H9 (cell line): ENCODE results near the gene AGBL4. TPM values are rescaled to one million over a fixed set of nuclear protein-coding genes. Genes with fewer than 3 reads are reported as not detected.

Source experiments
- DNase-seq: peaks from one replicate; pipeline ENCODE4 v3.0.0-alpha.2; 2017
- H2AFZ ChIP-seq: one replicate; pipeline ENCODE4 v1.6.1; 2013; ENCODE audit warnings: mild to moderate bottlenecking, low read length, control low read depth, moderate library complexity
- H2AK5ac ChIP-seq: 2 replicates; pipeline ENCODE4 v1.6.1; 2013; ENCODE audit warnings: low read length, control low read depth, mixed read lengths; ENCODE audit not compliant: insufficient read length
- H2BK120ac ChIP-seq: one replicate; pipeline ENCODE4 v1.6.1; 2013; ENCODE audit warnings: low read depth, mild to moderate bottlenecking, low read length, control low read depth, inconsistent platforms; ENCODE audit not compliant: poor library complexity, severe bottlenecking
- H2BK12ac ChIP-seq: 2 replicates; pipeline ENCODE4 v1.6.1; 2013; ENCODE audit warnings: low read length, control low read depth, mixed read lengths, low read depth; ENCODE audit not compliant: insufficient read length
- H2BK15ac ChIP-seq: 2 replicates; pipeline ENCODE4 v1.6.1; 2013; ENCODE audit warnings: low read depth, low read length, control low read depth
- H2BK20ac ChIP-seq: one replicate; pipeline ENCODE4 v1.6.1; 2013; ENCODE audit warnings: low read depth, mild to moderate bottlenecking, low read length, control low read depth, inconsistent platforms; ENCODE audit not compliant: poor library complexity, severe bottlenecking
- H2BK5ac ChIP-seq: 2 replicates; pipeline ENCODE4 v1.6.1; 2013; ENCODE audit warnings: low read length, control low read depth, mixed read lengths; ENCODE audit not compliant: insufficient read length
- H3K14ac ChIP-seq: 2 replicates; pipeline ENCODE4 v1.6.1; 2013; ENCODE audit warnings: low read length, control low read depth; ENCODE audit not compliant: insufficient read depth
- H3K18ac ChIP-seq: 2 replicates; pipeline ENCODE4 v1.6.1; 2013; ENCODE audit warnings: low read depth, mild to moderate bottlenecking, mixed read lengths, low read length, control low read depth; ENCODE audit not compliant: insufficient read length
- H3K23ac ChIP-seq: 2 replicates; pipeline ENCODE4 v1.6.1; 2013; ENCODE audit warnings: low read length, control low read depth, mixed read lengths, low read depth; ENCODE audit not compliant: insufficient read length
- H3K23me2 ChIP-seq: 2 replicates; pipeline ENCODE4 v1.6.1; 2013; ENCODE audit warnings: low read depth, mild to moderate bottlenecking, mixed read lengths, low read length, control low read depth; ENCODE audit not compliant: insufficient read length, poor library complexity, severe bottlenecking
- H3K27ac ChIP-seq: 2 replicates; pipeline ENCODE4 v1.5.1; 2013; ENCODE audit warnings: low read length, control low read depth, mixed read lengths, low read depth; ENCODE audit not compliant: insufficient read length
- H3K27me3 ChIP-seq: 2 replicates; pipeline ENCODE4 v1.6.1; 2013; ENCODE audit warnings: low read length, control low read depth, inconsistent platforms; ENCODE audit not compliant: insufficient read depth
- H3K4ac ChIP-seq: 2 replicates; pipeline ENCODE4 v1.6.1; 2013; ENCODE audit warnings: low read depth, mild to moderate bottlenecking, control low read depth, inconsistent platforms, low read length, moderate library complexity
- H3K4me1 ChIP-seq: 2 replicates; pipeline ENCODE4 v1.6.1; 2013; ENCODE audit warnings: low read length, control low read depth, inconsistent platforms; ENCODE audit not compliant: insufficient read depth
- H3K4me2 ChIP-seq: 2 replicates; pipeline ENCODE4 v1.6.1; 2013; ENCODE audit warnings: low read length, control low read depth, mixed read lengths; ENCODE audit not compliant: insufficient read length, insufficient read depth
- H3K56ac ChIP-seq: 2 replicates; pipeline ENCODE4 v1.6.1; 2013; ENCODE audit warnings: low read depth, mild to moderate bottlenecking, mixed read lengths, low read length, control low read depth; ENCODE audit not compliant: insufficient read length
- H3K79me1 ChIP-seq: 2 replicates; pipeline ENCODE4 v1.6.1; 2013; ENCODE audit warnings: low read depth, mild to moderate bottlenecking, moderate library complexity, low read length, control low read depth, inconsistent platforms; ENCODE audit not compliant: insufficient read depth, poor library complexity, severe bottlenecking
- H3K79me2 ChIP-seq: 2 replicates; pipeline ENCODE4 v1.6.1; 2013; ENCODE audit warnings: low read length, control low read depth, inconsistent platforms; ENCODE audit not compliant: insufficient read depth
- H3K9ac ChIP-seq: 2 replicates; pipeline ENCODE4 v1.6.1; 2013; ENCODE audit warnings: low read length, control low read depth, mixed read lengths; ENCODE audit not compliant: insufficient read length; ENCODE audit errors: extremely low read depth
- H3K9me3 ChIP-seq: one replicate; pipeline ENCODE4 v1.6.1; 2013; ENCODE audit warnings: low read depth, low read length, inconsistent platforms; ENCODE audit not compliant: control insufficient read depth
- H3T11ph ChIP-seq: one replicate; pipeline ENCODE4 v1.6.1; 2013; ENCODE audit warnings: mild to moderate bottlenecking, low read length, control low read depth, inconsistent platforms
- H4K20me1 ChIP-seq: one replicate; pipeline ENCODE4 v1.6.1; 2013; ENCODE audit not compliant: control insufficient read depth, insufficient read length, insufficient read depth
- H4K5ac ChIP-seq: 2 replicates; pipeline ENCODE4 v1.6.1; 2013; ENCODE audit warnings: low read depth, mild to moderate bottlenecking, mixed read lengths, low read length, control low read depth; ENCODE audit not compliant: insufficient read length
- H4K8ac ChIP-seq: replicated peaks from 2 replicates; pipeline ENCODE4 v1.6.1; 2013; ENCODE audit warnings: low read length, control low read depth, mixed read lengths, low read depth; ENCODE audit not compliant: insufficient read length
- H4K91ac ChIP-seq: 2 replicates; pipeline ENCODE4 v1.6.1; 2013; ENCODE audit warnings: low read depth, mild to moderate bottlenecking, moderate library complexity, mixed read lengths, low read length, control low read depth; ENCODE audit not compliant: insufficient read length
- H3K27ac Mint-ChIP-seq, 3 experiments: 2 replicates in 2 of 3; 3 replicates in 1 of 3; pipeline ENCODE4 v1.8.0; 2020 to 2021; ENCODE audit warnings: mixed read lengths in 3 of 3, mild to moderate bottlenecking in 1 of 3, moderate library complexity in 1 of 3
- H3K27me3 Mint-ChIP-seq: 2 replicates; pipeline ENCODE4 v1.8.0; 2021; ENCODE audit warnings: low read depth, mild to moderate bottlenecking, moderate library complexity, mixed read lengths
- H3K36me3 Mint-ChIP-seq, 3 experiments: 2 replicates in 2 of 3; 3 replicates in 1 of 3; pipeline ENCODE4 v1.8.0; 2020 to 2021; ENCODE audit warnings: low read depth in 3 of 3, mixed read lengths in 3 of 3; ENCODE audit not compliant: insufficient read depth in 1 of 3
- H3K4me1 Mint-ChIP-seq, 2 experiments: 2 replicates each; pipeline ENCODE4 v1.8.0; 2020; ENCODE audit warnings: mixed read lengths in 2 of 2
- H3K4me3 Mint-ChIP-seq, 2 experiments: 2 replicates in 1 of 2; 3 replicates in 1 of 2; pipeline ENCODE4 v1.8.0; 2020 to 2021; ENCODE audit warnings: mild to moderate bottlenecking in 2 of 2, mixed read lengths in 2 of 2, moderate library complexity in 1 of 2
- H3K9me3 Mint-ChIP-seq, 2 experiments: 2 replicates in 1 of 2; 3 replicates in 1 of 2; pipeline ENCODE4 v1.8.0; 2020; ENCODE audit warnings: mild to moderate bottlenecking in 2 of 2, mixed read lengths in 2 of 2, moderate library complexity in 1 of 2
- CTCF ChIP-seq: fragments of 200-600 bp; sonication (generic); conservative IDR thresholded peaks from 3 replicates; pipeline ENCODE4 v1.8.0; 2021; ENCODE audit warnings: antibody characterized with exemption, mild to moderate bottlenecking
- WGBS: extraction: QIAGEN DNeasy Blood & Tissue Kit; methylation state at CpG from one replicate; pipeline ENCODE4 v1.1.7; 2013; ENCODE audit warnings: missing lambda C conversion rate, low lambda C conversion rate, mixed read lengths; ENCODE audit not compliant: insufficient read length; ENCODE audit errors: extremely low coverage; 5-methylcytosine and 5-hydroxymethylcytosine counted together
- total RNA-seq: library from RNA; stranded (reverse); gene quantifications from 2 replicates; pipeline ENCODE4 v1.2.1, GENCODE V29; 2021

AGBL4 gene
- total RNA-seq, 1 experiment from 2014 or later, result not detected

DNA sequence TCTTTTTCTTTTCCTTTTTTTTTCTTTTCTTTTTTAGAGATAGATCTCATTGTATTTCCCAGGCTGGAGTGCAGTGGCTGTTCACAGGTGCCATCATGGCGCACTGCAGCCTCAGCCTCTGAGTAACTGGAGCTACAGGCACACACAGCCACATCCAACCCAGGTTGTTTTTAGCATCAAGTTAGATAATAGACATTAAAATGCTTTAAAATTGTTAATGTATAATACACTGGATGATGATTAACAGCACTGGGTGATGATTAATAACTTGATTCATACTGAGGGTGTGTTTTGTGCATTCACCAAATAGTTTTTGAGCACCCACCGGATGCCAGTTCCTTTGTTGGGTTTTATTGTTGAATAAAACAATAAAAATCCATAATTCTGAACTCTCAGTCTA, 1322.3 kb downstream of the AGBL4 start:
- Mint-ChIP-seq H3K4me3 (no peak overlapping the region), H3K4me1 (0 out of 4 replicates have a peak, but pooled peaks cover 2 to 3% of the 10 kb centered on the region in 2 experiments), H3K27ac (no peak overlapping the region), H3K27me3 (peaks cover 2% of the 10 kb centered on the region; the same call in 1 of the 2 replicates), H3K36me3 (no peaks in the 10 kb centered on the region), H3K9me3 (no peaks in the 10 kb centered on the region)
- Histone ChIP-seq H3K23ac (no peak overlapping the region), H2BK5ac (no peak overlapping the region), H3K4me1 (no peaks in the 10 kb centered on the region), H2BK12ac (no peak overlapping the region), H4K91ac (no peak overlapping the region), H4K5ac (no peak overlapping the region), H2AFZ (no peak overlapping the region), H2BK15ac (no peak overlapping the region), H3K18ac (no peak overlapping the region), H4K8ac (no peak overlapping the region), H3K4me2 (no peak overlapping the region), H4K20me1 (no peaks in the 10 kb centered on the region), H3K4ac (no peak overlapping the region), H3K9ac (no peak overlapping the region), H3K79me2 (no peaks in the 10 kb centered on the region), H3K27ac (no peak overlapping the region), H3K14ac (no peak overlapping the region), H2AK5ac (no peak overlapping the region), H3K79me1 (no peaks in the 10 kb centered on the region), H2BK120ac (no peak overlapping the region), H3T11ph (no peak overlapping the region), H2BK20ac (no peak overlapping the region), H3K23me2 (no peaks in the 10 kb centered on the region), H3K27me3 (no peaks in the 10 kb centered on the region), H3K9me3 (no peaks in the 10 kb centered on the region), H3K56ac (no peak overlapping the region)
- no CpG with 5 or more reads among the region's 2 CpGs for WGBS
- DNase-seq, result no peak
- TF ChIP-seq CTCF, result no peak
